Retinal pigment epithelial cell (primary cell): ENCODE data around the gene SLMAP.

Experiments
- DNase-seq: peaks from one replicate; pipeline ENCODE4 v3.0.0-alpha.2; 2010; ENCODE audit warnings: low read depth
- H3K4me3 ChIP-seq: 2 replicates; pipeline ENCODE4 v1.5.1; 2011; ENCODE audit warnings: mild to moderate bottlenecking, low read length, control low read depth, moderate library complexity
- TF ChIP-seq, protein P1 (sequence below): conservative IDR thresholded peaks from 2 replicates; pipeline ENCODE4 v1.5.1; 2011; ENCODE audit warnings: low read depth, low read length, control low read depth, inconsistent platforms

Gene SLMAP

DNA sequence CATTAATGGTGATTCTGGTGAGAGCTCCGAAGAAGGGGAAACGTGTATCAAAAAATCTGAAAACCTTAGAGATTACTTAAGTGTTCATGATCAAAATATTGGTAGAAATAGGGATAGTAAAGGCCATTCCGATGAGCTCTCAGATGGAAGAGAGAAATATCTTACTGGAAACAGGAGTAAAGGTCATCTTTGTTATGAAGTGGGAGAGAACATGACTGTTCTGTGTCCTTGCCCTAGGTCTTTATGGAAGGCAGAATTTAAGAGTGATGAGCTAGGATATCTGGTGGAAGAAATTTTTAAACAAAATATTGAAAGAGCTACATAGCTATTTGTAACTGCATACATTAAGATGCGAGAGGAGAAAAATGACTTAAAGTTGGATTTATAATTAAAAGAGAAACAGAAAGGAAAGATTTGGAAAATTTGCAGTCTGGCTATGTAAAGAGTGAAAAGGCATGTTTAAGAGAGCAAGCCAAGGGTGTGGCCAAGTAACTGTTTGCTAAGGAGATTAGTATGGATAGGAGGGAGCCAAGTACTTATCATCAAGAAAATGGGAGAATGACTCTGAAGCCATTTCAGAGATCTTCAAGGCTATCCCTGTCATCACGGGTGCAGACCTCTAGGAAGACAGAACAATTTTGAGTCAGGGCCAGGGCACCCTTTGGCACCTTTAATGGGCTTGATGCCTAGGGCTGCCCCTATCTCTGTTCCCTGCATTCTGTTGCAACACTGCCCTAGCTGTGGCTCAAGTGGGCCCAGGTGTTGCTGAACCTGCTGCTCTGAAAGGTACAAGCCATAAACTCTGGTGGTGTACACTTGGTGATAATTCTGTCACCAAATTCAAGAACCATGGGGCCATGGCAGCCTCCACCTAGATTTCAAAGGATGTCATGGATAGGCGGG, 27.3 kb downstream of the SLMAP start:
- DNase-seq, result no peak
- TF ChIP-seq, protein P1, sequence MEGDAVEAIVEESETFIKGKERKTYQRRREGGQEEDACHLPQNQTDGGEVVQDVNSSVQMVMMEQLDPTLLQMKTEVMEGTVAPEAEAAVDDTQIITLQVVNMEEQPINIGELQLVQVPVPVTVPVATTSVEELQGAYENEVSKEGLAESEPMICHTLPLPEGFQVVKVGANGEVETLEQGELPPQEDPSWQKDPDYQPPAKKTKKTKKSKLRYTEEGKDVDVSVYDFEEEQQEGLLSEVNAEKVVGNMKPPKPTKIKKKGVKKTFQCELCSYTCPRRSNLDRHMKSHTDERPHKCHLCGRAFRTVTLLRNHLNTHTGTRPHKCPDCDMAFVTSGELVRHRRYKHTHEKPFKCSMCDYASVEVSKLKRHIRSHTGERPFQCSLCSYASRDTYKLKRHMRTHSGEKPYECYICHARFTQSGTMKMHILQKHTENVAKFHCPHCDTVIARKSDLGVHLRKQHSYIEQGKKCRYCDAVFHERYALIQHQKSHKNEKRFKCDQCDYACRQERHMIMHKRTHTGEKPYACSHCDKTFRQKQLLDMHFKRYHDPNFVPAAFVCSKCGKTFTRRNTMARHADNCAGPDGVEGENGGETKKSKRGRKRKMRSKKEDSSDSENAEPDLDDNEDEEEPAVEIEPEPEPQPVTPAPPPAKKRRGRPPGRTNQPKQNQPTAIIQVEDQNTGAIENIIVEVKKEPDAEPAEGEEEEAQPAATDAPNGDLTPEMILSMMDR, result no peak
- H3K4me3 ChIP-seq, result no peak overlapping the region

- no peak for DNase-seq
- TF ChIP-seq, protein P1, result no peak
- no peak overlapping the region for H3K4me3 ChIP-seq
These were observed 28.1 kb downstream of the SLMAP start for GRCh38 chr3:57784089-57784735.

DNA sequence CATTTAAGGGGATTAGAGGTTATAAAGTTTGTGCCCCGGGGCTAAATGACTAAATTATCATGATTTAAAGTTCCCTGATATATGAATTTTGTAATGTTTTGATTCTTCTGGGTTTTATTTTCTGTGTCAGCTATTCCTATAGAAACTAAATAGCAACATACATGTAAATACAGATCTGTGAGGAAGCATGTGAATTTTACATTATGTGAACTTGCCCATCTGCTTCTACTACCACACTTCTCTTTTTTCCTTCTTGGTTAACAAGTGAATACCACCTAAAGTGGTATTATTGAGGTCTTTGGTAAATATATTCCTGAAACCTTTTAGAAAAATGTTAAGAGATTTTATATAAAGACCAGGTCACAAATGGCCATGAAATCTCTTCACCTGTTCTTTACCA, 29.3 kb downstream of the SLMAP start:
- TF ChIP-seq, protein P1, result no peak
- DNase-seq, result no peak
- no peak overlapping the region for H3K4me3 ChIP-seq

- H3K4me3 ChIP-seq, result no peak overlapping the region
- TF ChIP-seq, protein P1, result no peak
- no peak for DNase-seq
These were observed 31.9 kb downstream of the SLMAP start for GRCh38 chr3:57787867-57788623.

DNA sequence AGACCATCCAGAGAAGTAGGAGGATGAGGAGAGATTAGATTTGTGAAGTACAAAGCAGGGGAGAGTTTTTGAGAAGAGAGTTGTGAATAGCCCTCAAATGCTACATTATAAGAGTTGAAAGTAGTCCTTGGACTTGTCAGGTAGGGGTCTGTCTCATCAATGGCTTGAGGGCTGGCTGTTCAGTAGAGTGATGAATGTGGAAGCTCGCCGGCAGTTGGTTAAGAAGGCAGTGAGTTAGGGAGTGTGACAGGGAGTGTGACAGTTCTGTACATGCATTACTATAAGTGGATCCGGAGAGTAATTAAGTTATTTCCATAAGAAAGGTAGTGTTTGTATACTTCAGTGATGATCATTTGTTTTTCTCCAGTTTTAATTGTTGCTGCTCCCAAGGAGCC, 32.5 kb downstream of the SLMAP start:
- no peak for DNase-seq
- TF ChIP-seq, protein P1, result no peak
- H3K4me3 ChIP-seq, result no peak overlapping the region

GRCh38 chr3:57791245-57791644, 35.1 kb downstream of the SLMAP start:
- no peak for DNase-seq
- TF ChIP-seq, protein P1, result no peak

More at GRCh38 chr3:57791245-57791644, 35.1 kb downstream of the SLMAP start:
- H3K4me3 ChIP-seq, result no peak overlapping the region
